ENCODE measurements around the gene RARG.
"Not testable (repeated sequence)": the region's sequence is repeated elsewhere in the genome, so short reads cannot be mapped to it uniquely, and the experiment has no call there.

RARG gene

DNA sequence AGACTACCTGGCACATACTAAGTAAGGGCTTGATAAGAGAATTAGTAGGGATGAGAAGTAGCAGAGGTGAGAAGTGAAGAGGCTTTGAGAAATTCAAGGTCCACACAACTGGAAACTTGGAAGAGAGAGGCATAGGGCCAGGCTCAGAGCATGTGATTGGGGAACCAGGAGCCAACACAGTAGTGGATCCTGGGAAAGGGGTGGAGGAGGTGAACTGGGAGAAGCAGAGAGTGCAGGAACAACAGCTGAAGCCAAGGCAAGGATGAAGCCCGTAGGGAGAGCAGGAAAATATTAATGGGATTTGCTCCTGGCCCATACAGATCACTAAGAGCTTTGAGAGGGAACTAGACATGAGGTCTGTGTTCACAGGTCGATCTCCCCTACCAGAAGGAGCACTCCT, 23.6 kb downstream of the RARG start:
- no peak for DNase-seq (ENCODE audit: low read depth in 2 of 2)

- peak in 1 of 2 donors; percentile 36 for DNase-seq (ENCODE audit: low read depth in 2 of 2)
Observed at GRCh38 chr12:53207042-53207441, 25.0 kb downstream of the RARG start, which contains the start of gene ITGB7. Gene ITGB7 (minus strand): TSS chr12:53207251. CDS start chr12:53200443, 6,808 bp downstream.

GRCh38 chr12:53205747-53206419, 26.1 kb downstream of the RARG start:
- peak in 1 of 2 donors; percentile 22 for DNase-seq (ENCODE audit: low read depth in 2 of 2)

- no peak for DNase-seq (ENCODE audit: low read depth in 2 of 2)
Observed at GRCh38 chr12:53204351-53204750, 27.7 kb downstream of the RARG start.

- not testable (repeated sequence) for DNase-seq (ENCODE audit: low read depth in 2 of 2)
Observed at GRCh38 chr12:53202316-53202715, 29.7 kb downstream of the RARG start.

GRCh38 chr12:53201639-53202038, 30.4 kb downstream of the RARG start:
- no peak for DNase-seq (ENCODE audit: low read depth in 2 of 2)

GRCh38 chr12:53201177-53201541, 30.9 kb downstream of the RARG start:
- DNase-seq (ENCODE audit: low read depth in 2 of 2): no peak

GRCh38 chr12:53200458-53201176, 31.4 kb downstream of the RARG start:
- DNase-seq (ENCODE audit: low read depth in 2 of 2): no peak

DNA sequence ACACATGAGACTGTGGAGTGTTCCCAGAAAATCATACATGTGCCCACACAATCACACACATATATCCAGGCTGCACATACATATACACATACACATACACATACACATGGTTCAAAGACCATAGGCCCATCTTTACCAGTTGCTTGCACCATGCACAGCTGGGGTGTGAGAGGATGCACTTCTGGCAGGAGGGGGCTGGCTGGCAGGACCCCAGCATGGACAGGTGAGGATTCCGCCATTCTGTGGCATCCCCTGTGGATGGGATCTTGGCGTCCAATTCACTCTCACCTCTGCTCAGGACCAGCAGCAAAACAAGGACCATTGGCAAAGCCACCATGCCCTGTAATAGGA, 31.9 kb downstream of the RARG start:
- DNase-seq (ENCODE audit: low read depth in 2 of 2): no peak

GRCh38 chr12:53199700-53200099, 32.3 kb downstream of the RARG start:
- no peak for DNase-seq (ENCODE audit: low read depth in 2 of 2)

DNA sequence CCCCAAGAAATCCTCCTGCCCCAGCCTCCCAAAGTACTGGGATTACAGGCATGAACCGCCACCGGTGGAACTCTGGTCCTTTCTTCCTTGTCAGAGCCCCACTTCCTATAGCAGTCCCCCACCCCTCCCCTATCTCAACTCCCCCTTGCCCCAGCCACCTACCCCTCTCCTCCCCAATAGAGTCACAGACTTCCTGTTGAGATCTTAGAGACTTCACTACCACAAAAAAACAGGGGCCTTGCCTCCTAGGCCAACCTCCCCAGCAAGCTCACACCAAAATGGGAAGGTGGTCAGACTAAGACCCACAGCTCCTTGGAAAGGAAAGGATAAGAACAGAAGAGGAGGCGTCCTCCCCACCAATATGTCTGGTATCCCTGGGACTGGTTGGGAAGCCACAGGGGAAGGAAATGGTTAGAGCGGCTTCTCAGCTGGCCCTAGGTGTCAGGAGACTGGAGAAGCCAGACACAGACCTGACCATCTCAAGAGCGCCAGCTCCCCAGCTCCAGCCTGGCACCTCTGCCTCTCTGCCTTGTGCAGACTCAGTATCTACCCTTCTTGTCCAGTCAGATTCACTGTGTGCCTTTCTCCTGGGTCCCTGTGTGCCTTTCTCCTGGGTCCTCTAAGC, 33.4 kb downstream of the RARG start:
- DNase-seq (ENCODE audit: low read depth in 2 of 2): no peak

DNA sequence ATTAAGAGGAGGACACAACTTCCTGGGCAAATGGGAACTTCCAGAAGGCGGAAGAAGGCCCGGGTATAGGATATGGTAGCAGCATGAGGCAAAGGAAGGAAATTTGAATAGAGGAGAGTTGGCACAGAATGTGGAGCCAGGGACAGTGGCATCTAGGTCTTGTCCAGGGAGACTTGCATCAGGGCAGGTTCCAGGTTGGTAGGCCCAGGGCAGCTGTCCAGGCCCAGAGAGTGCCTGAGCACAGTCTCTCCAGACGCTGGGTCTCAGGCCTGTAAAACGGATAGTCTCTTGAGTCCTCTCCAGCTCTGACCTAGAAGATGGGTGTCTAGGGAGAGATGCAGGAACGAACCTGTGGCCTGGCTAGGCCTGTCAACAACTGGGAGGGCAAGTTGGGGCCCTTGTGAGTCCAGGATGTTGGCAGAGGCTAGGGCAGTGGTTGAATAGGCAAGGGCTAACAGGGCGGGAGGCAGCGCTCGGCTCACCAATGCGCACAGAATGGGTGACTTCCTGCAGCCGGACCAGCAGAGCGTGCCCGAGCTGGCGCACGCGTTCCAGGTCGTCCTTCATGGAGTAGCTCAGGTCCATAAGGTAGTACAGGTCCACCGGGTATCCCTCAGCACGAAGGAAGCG, 34.9 kb downstream of the RARG start:
- no peak for DNase-seq (ENCODE audit: low read depth in 2 of 2)

GRCh38 chr12:53196486-53196885, 35.5 kb downstream of the RARG start:
- DNase-seq (ENCODE audit: low read depth in 2 of 2): no peak

DNA sequence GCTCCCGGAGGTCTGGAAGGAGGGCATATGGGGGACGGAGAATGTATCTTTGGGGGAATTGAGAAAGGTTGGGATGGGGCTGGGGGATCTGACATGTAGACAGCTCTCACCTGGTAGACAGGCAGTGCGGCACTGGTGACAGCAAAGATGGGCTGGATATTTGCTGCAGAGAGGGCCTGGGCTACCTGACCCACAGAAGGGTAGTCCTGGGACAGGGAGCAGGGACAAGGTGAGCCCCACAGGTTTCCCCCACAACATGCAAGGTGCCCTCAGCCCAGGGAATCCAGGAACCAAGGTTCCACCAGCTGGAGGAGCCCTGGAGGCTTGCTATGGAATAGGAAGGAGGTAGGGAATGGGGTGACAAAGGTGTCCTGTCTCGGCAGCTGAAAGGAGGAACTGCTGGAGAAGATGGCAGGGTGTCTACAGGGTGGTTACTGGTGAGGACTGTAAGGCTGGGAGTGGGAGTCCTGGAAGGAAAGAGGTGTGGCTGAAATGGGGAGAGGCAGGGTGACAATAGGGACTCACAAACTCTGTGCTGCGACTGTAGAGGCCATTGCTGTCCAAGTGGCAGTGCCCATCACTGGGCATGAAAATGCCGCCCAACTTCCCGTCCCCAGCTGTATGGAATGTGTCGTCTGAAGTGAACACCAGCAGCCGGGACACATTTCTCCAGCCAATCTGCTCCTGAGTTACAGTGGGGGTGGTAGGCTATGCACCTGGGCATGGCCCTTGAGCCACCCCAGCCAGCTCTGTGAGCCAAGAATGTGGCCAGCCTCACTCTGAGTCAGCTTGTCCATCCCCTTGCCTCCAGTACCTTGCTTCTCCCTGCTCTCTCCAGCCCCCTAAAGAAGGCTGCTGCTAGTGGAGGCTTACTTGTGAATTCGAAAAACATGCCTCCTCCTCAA, 36.2 kb downstream of the RARG start:
- no peak for DNase-seq (ENCODE audit: low read depth in 2 of 2)

GRCh38 chr12:53194973-53195372, 37.0 kb downstream of the RARG start:
- DNase-seq (ENCODE audit: low read depth in 2 of 2): no peak

DNA sequence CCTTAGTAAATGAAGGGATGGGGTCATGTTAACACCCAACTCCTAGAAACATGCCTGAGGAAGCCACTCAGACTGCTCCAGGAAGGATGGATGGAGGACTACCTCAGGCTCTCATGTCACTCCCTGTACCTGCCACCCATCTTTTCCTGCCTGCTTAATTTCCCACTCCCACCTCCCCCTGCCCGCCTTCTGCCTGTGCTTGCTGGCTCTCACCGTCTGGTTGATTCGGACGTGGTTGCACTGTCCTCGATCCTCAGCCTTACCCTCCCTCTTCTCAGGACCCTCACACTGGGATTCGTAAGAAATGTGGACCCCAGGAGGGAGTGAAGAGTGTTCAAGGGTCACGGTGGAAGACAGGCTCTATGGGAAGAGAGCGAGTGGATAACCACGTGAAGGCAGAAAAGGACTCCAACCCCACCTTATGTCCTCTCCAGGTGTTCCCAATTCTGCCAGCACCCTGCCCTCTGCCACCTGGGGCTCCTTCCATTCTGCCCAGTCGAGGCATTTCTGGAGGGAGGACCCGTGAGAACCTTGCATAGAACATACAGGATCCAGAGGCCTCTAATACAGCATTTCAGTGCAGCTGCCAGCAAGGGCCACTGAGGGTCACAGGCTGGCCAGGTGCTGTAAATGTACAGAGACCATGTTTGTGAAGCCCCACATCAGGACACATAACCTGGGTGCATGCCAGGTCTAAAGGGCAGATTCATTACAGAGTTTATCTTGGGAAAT, 37.9 kb downstream of the RARG start:
- DNase-seq (ENCODE audit: low read depth in 2 of 2): no peak

DNA sequence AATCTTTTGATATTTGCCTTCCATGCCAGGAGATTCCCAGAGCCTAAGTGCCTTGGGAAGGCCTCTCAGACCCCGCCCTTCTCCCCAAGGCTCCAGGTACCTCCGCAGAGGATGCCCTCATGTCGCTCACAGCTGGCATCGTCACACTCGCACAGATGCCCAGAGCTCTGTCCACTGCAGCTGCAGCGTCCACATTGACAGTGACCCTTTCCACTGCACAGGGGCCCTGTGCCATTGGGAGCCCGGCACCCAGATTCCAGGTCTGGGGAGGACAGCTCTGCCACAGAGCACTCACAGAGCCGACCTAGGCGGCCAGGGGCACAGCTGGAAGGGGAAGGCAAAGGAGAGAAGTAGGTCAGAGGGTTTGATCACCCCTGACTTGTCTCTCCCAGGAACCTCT, 39.0 kb downstream of the RARG start:
- DNase-seq (ENCODE audit: low read depth in 2 of 2): no peak

- DNase-seq (ENCODE audit: low read depth in 2 of 2): no peak
Observed at GRCh38 chr12:53192531-53193021, 39.4 kb downstream of the RARG start.

- no peak for DNase-seq (ENCODE audit: low read depth in 2 of 2)
Observed at GRCh38 chr12:53191885-53192530, 40.0 kb downstream of the RARG start.

Data from activated CD8-positive, alpha-beta memory T cell treated with anti-CD3 and anti-CD28 coated beads for 4 hours (primary cell).